Mesendoderm (in vitro differentiated cells): Measurements from ENCODE around the gene CIDEA.

Experiments used
- DNase-seq: peaks from one replicate; pipeline ENCODE4 v3.0.0; 2013
- H2AK5ac ChIP-seq: 2 replicates; pipeline ENCODE4 v1.6.1; 2013; ENCODE audit warnings: low read length, inconsistent platforms
- H2BK120ac ChIP-seq: 2 replicates; pipeline ENCODE4 v1.6.1; 2013; ENCODE audit warnings: low read depth, mild to moderate bottlenecking, low read length, moderate library complexity, mixed read lengths
- H2BK15ac ChIP-seq: replicated peaks from 2 replicates; pipeline ENCODE4 v1.6.1; 2013; ENCODE audit warnings: low read depth, mild to moderate bottlenecking, moderate library complexity
- H2BK5ac ChIP-seq: 2 replicates; pipeline ENCODE4 v1.6.1; 2013; ENCODE audit warnings: low read length, inconsistent platforms
- H3K18ac ChIP-seq: 2 replicates; pipeline ENCODE4 v1.6.1; 2013; ENCODE audit warnings: mild to moderate bottlenecking, low read length, mixed read lengths
- H3K23ac ChIP-seq: one replicate; pipeline ENCODE4 v1.6.1; 2013; ENCODE audit warnings: low read length
- H3K27ac ChIP-seq: 2 replicates; pipeline ENCODE4 v1.5.1; 2013; ENCODE audit warnings: low read depth, mild to moderate bottlenecking, inconsistent platforms, low read length, moderate library complexity
- H3K27me3 ChIP-seq: 2 replicates; pipeline ENCODE4 v1.6.1; 2013; ENCODE audit warnings: low read length, control low read depth, mild to moderate bottlenecking, inconsistent platforms; ENCODE audit not compliant: insufficient read depth, poor library complexity
- H3K36me3 ChIP-seq: 2 replicates; pipeline ENCODE4 v1.6.1; 2013; ENCODE audit warnings: low read length, inconsistent platforms; ENCODE audit not compliant: control insufficient read depth, insufficient read depth
- H3K4ac ChIP-seq: one replicate; pipeline ENCODE4 v1.6.1; 2013; ENCODE audit warnings: low read depth, mild to moderate bottlenecking, low read length, moderate library complexity
- H3K4me1 ChIP-seq: 2 replicates; pipeline ENCODE4 v1.6.1; 2013; ENCODE audit warnings: low read depth, low read length, inconsistent platforms; ENCODE audit not compliant: control insufficient read depth
- H3K4me2 ChIP-seq: 2 replicates; pipeline ENCODE4 v1.6.1; 2013; ENCODE audit warnings: low read length
- H3K4me3 ChIP-seq: 2 replicates; pipeline ENCODE4 v1.5.1; 2013; ENCODE audit warnings: mild to moderate bottlenecking, low read length
- H3K56ac ChIP-seq: one replicate; pipeline ENCODE4 v1.6.1; 2013; ENCODE audit warnings: low read length
- H3K79me1 ChIP-seq: 2 replicates; pipeline ENCODE4 v1.6.1; 2013; ENCODE audit warnings: low read length, inconsistent platforms
- H3K79me2 ChIP-seq: 2 replicates; pipeline ENCODE4 v1.6.1; 2013; ENCODE audit warnings: mild to moderate bottlenecking, low read length; ENCODE audit not compliant: control insufficient read depth, insufficient read depth
- H3K9ac ChIP-seq: 2 replicates; pipeline ENCODE4 v1.6.1; 2013; ENCODE audit warnings: low read length, inconsistent platforms
- H4K5ac ChIP-seq: one replicate; pipeline ENCODE4 v1.6.1; 2013; ENCODE audit warnings: low read length
- H4K8ac ChIP-seq: one replicate; pipeline ENCODE4 v1.6.1; 2013; ENCODE audit warnings: low read depth, mild to moderate bottlenecking, control low read depth, low read length, moderate library complexity
- WGBS: extraction: QIAGEN DNeasy Blood & Tissue Kit; methylation state at CpG from one replicate; pipeline ENCODE4 v1.1.7; 2013; ENCODE audit warnings: low lambda C conversion rate, missing lambda C conversion rate; ENCODE audit not compliant: insufficient coverage; ENCODE audit errors: extremely low coverage; 5-methylcytosine and 5-hydroxymethylcytosine counted together

Gene CIDEA

GRCh38 chr18:12279781-12280531 lies 25.8 kb downstream of the CIDEA start:
- no peak overlapping the region for H3K4me3 ChIP-seq

DNA sequence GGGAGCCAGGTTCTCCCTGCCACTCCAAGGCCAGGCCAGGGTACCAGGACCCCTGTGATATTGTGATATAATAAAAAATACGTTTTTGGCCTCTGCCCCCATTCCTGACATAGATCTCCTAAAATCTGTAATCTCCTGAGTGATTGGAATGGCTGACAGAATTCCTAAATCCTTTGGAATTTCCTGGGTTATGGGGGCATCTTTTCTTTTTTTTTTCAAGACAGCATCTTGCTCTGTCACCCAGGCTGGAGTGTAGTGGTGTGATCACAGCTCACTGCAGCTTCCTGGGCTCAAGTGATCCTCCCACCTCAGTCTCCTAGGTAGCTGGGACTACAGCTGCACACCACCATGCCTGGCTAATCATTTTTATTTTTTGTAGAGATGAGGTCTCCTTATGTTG lies 27.7 kb downstream of the CIDEA start:
- Histone ChIP-seq H3K27me3 (no peaks in the 10 kb centered on the region), H3K4ac (no peak overlapping the region), H3K79me1 (no peaks in the 10 kb centered on the region), H2BK15ac (no peak overlapping the region), H3K27ac (no peak overlapping the region), H4K8ac (no peak overlapping the region), H3K79me2 (no peaks in the 10 kb centered on the region), H3K36me3 (no peaks in the 10 kb centered on the region), H3K18ac (no peak overlapping the region), H2AK5ac (no peak overlapping the region), H3K4me1 (peaks cover 3% of the 10 kb centered on the region), H2BK120ac (no peak overlapping the region), H3K56ac (no peak overlapping the region), H3K4me3 (no peak overlapping the region), H3K9ac (no peak overlapping the region), H4K5ac (no peak overlapping the region), H3K23ac (no peak overlapping the region), H3K4me2 (no peak overlapping the region), H2BK5ac (no peak overlapping the region)
- no CpG with 5 or more reads among the region's 1 CpG for WGBS
- peak; percentile 13 for DNase-seq

More at GRCh38 chr18:12279781-12280531, 25.8 kb downstream of the CIDEA start:
- H2BK120ac ChIP-seq = no peak overlapping the region
- peak overlapping the region; percentile 74 for H3K23ac ChIP-seq
- H2BK15ac ChIP-seq = peak overlapping the region; percentile 9
- H3K79me2 ChIP-seq = no peaks in the 10 kb centered on the region
- H2AK5ac ChIP-seq = peak overlapping the region; percentile 56
- DNase-seq = no peak
- peak overlapping the region; percentile 79 for H3K56ac ChIP-seq
- H3K18ac ChIP-seq = peak overlapping the region; percentile 45
- peak overlapping the region; percentile 37 for H2BK5ac ChIP-seq
- no peaks in the 10 kb centered on the region for H3K27me3 ChIP-seq
- H3K4ac ChIP-seq = peak overlapping the region; percentile 60
- H3K9ac ChIP-seq = peak overlapping the region; percentile 57
- no peak overlapping the region for H4K5ac ChIP-seq
- H3K4me2 ChIP-seq = no peak overlapping the region
- peak overlapping the region; percentile 89 for H3K27ac ChIP-seq
- H4K8ac ChIP-seq = no peak overlapping the region
- no peaks in the 10 kb centered on the region for H3K36me3 ChIP-seq
- WGBS = no CpG with 5 or more reads among the region's 16 CpGs
- H3K4me1 ChIP-seq = peaks cover 3% of the 10 kb centered on the region
- no peaks in the 10 kb centered on the region for H3K79me1 ChIP-seq

GRCh38 chr18:12282442-12283039 lies 28.4 kb downstream of the CIDEA start:
- Histone ChIP-seq H2BK15ac (no peak overlapping the region), H3K18ac (no peak overlapping the region), H3K9ac (no peak overlapping the region), H3K23ac (no peak overlapping the region), H3K79me1 (no peaks in the 10 kb centered on the region), H4K5ac (no peak overlapping the region), H4K8ac (no peak overlapping the region), H3K4me1 (peaks cover 3% of the 10 kb centered on the region), H3K4ac (no peak overlapping the region), H3K4me3 (no peak overlapping the region), H3K79me2 (no peaks in the 10 kb centered on the region), H3K4me2 (no peak overlapping the region), H2AK5ac (no peak overlapping the region), H2BK5ac (no peak overlapping the region), H2BK120ac (no peak overlapping the region), H3K27me3 (no peaks in the 10 kb centered on the region), H3K56ac (peak overlapping the region; percentile 19), H3K36me3 (no peaks in the 10 kb centered on the region), H3K27ac (no peak overlapping the region)
- no CpG with 5 or more reads among the region's 9 CpGs for WGBS
- DNase-seq = peak; percentile 25

DNA sequence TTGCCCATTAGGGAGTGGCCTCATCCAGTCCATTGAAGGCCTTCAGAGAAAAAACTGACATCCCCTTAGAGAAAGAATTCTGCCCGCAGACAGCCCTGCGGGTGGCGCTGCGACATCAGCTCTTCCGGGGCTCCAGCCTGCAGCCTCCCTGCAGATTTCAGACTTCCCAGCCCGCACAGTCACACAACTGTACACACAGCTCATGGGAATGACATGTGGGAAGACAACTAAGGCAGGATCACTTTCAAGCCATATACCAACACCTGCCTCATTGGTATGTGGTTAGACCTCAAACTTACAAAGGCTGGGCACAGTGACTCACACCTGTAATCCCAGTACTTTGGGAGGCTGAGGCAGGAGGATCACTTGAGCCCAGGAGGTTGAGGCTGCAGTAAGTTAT lies 29.1 kb downstream of the CIDEA start:
- Histone ChIP-seq H3K23ac (no peak overlapping the region), H3K36me3 (no peaks in the 10 kb centered on the region), H3K4me1 (peaks cover 3% of the 10 kb centered on the region), H3K4me2 (no peak overlapping the region), H3K4me3 (no peak overlapping the region), H2BK120ac (no peak overlapping the region), H2BK15ac (no peak overlapping the region), H2BK5ac (no peak overlapping the region), H2AK5ac (no peak overlapping the region), H3K9ac (no peak overlapping the region), H3K79me1 (no peaks in the 10 kb centered on the region), H4K8ac (no peak overlapping the region), H3K79me2 (no peaks in the 10 kb centered on the region), H3K18ac (no peak overlapping the region), H3K4ac (no peak overlapping the region), H3K27me3 (no peaks in the 10 kb centered on the region), H3K27ac (no peak overlapping the region), H4K5ac (no peak overlapping the region), H3K56ac (peak overlapping the region; percentile 19)
- no CpG with 5 or more reads among the region's 6 CpGs for WGBS
- peak; percentile 58 for DNase-seq

DNA sequence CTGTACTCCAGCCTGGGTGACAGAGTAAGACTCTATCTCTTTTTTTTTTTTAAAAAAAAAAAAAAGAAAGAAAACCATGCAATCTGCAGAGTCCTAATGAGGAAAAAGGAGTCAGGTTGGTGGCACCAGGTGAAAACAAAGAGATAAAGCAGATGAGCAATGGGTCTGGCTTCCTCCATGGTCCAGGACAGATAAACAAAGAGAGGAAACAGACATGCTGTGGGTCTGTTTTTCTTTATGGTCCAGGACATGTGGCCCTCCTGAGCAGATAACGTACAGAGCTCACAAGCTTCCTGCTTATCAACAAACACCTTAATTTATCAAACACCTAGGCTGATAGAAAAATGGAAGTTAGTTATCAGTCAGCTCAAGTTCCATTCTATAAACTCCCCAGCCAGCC lies 29.5 kb downstream of the CIDEA start:
- Histone ChIP-seq H3K9ac (no peak overlapping the region), H3K18ac (no peak overlapping the region), H2BK5ac (no peak overlapping the region), H3K56ac (no peak overlapping the region), H3K4me1 (peaks cover 7% of the 10 kb centered on the region), H3K79me1 (no peaks in the 10 kb centered on the region), H3K4me2 (no peak overlapping the region), H3K23ac (no peak overlapping the region), H3K79me2 (no peaks in the 10 kb centered on the region), H3K27me3 (no peaks in the 10 kb centered on the region), H4K8ac (no peak overlapping the region), H2AK5ac (no peak overlapping the region), H3K4ac (no peak overlapping the region), H3K4me3 (no peak overlapping the region), H3K27ac (no peak overlapping the region), H2BK120ac (no peak overlapping the region), H3K36me3 (no peaks in the 10 kb centered on the region), H2BK15ac (no peak overlapping the region), H4K5ac (no peak overlapping the region)
- WGBS = no CpG with 5 or more reads among the region's 1 CpG
- DNase-seq = peak; percentile 64
